A549 (cell line): ENCODE data around the gene MIB1. TPM values are rescaled to one million over a fixed set of nuclear protein-coding genes. Genes with fewer than 3 reads are reported as not detected.

Source experiments
- ATAC-seq, 2 experiments: fragments of 200-7000 bp in 1 of 2; fragments of >200 bp in 1 of 2; cut with Nextera tagmentation in 1 of 2; cut with Tn5 transposase in 1 of 2; 3 replicates each; pipeline versions ENCODE4 v1.8.0 to v1.9.1; 2018 to 2020; ENCODE audit warnings: mild to moderate bottlenecking in 1 of 2, moderate library complexity in 1 of 2
- CTCF ChIA-PET: fragments of 300-600 bp; sonication (Branson Sonifier 250); formaldehyde crosslinking; extraction: SDS; loops from one replicate; lab custom pipeline; 2021; ENCODE audit warnings: antibody characterized with exemption, inconsistent platforms; lab: Yijun Ruan, JAX
- POLR2A ChIA-PET: fragments of 350-600 bp; formaldehyde crosslinking; extraction: SDS; loops from one replicate; lab custom pipeline; 2021; ENCODE audit warnings: antibody characterized with exemption, inconsistent platforms; lab: Yijun Ruan, JAX
- DNase-seq, 2 experiments: peaks; one replicate each; pipeline versions ENCODE4 v3.0.0 to v3.0.0-alpha.2; 2011 to 2016; ENCODE audit warnings: low read depth in 1 of 2, low spot score in 1 of 2
- FAIRE-seq: peaks from 2 replicates; lab custom pipeline; 2011; peaks lifted over from hg19 to GRCh38; lab: Jason Lieb, UNC
- H3K27ac ChIP-seq, 2 experiments: fragments of >200 bp; sonication (Bioruptor Twin); formaldehyde crosslinking; 3 replicates each; pipeline ENCODE4 v1.5.1; 2016 to 2017
- H3K4me1 ChIP-seq: fragments of >200 bp; sonication (Bioruptor Twin); formaldehyde crosslinking; 3 replicates; pipeline ENCODE4 v1.6.1; 2016
- H3K4me2 ChIP-seq: fragments of >200 bp; sonication (Bioruptor Twin); formaldehyde crosslinking; 3 replicates; pipeline ENCODE4 v1.6.1; 2016
- H3K4me3 ChIP-seq: fragments of >200 bp; sonication (Bioruptor Twin); formaldehyde crosslinking; 3 replicates; pipeline ENCODE4 v1.5.1; 2016
- H3K9me3 ChIP-seq: fragments of >200 bp; sonication (Bioruptor Twin); formaldehyde crosslinking; 3 replicates; pipeline ENCODE4 v1.6.1; 2016
- CBX2 ChIP-seq: fragments of 200-600 bp; sonication (generic); IDR thresholded peaks from 2 replicates; pipeline ENCODE4 v1.6.1; 2016; ENCODE audit warnings: low read depth, mild to moderate bottlenecking, borderline replicate concordance
- EHMT2 ChIP-seq: fragments of 200-600 bp; sonication (generic); IDR thresholded peaks from 2 replicates; pipeline ENCODE4 v1.6.1; 2016; ENCODE audit warnings: antibody characterized with exemption, low read depth, mild to moderate bottlenecking, moderate library complexity
- ESRRA ChIP-seq: fragments of 150-350 bp; IDR thresholded peaks from 2 replicates; pipeline ENCODE4 v1.6.1; 2014; ENCODE audit warnings: mild to moderate bottlenecking, low read length, borderline replicate concordance
- FOXS1 ChIP-seq: fragments of 250-450 bp; sonication (Bioruptor Pico); IDR thresholded peaks from 2 replicates; pipeline ENCODE4 v1.5.0; 2020; ENCODE audit warnings: mild to moderate bottlenecking, moderate library complexity
- HEYL ChIP-seq: fragments of 250-450 bp; sonication (Bioruptor Pico); IDR thresholded peaks from 2 replicates; pipeline ENCODE4 v1.8.0; 2021; ENCODE audit warnings: mild to moderate bottlenecking, moderate library complexity
- HOXB5 ChIP-seq: fragments of 250-450 bp; sonication (Bioruptor Pico); IDR thresholded peaks from 2 replicates; pipeline ENCODE4 v1.5.0; 2020; ENCODE audit warnings: mild to moderate bottlenecking, moderate library complexity
- JUN ChIP-seq, 2 experiments: fragments of >200 bp; sonication (Bioruptor Twin); formaldehyde crosslinking; IDR thresholded peaks; 2 replicates in 1 of 2; 3 replicates in 1 of 2; pipeline ENCODE4 v1.6.1; 2016 to 2017
- MAFK ChIP-seq: fragments of 450-650 bp; IDR thresholded peaks from 2 replicates; pipeline ENCODE4 v1.6.1; 2014; ENCODE audit not compliant: partially characterized antibody
- POLR2AphosphoS2 ChIP-seq: conservative IDR thresholded peaks from 2 replicates; pipeline ENCODE4 v1.6.1; 2012; ENCODE audit warnings: low read length, improper control_type of control experiment, inconsistent platforms
- RAD21 ChIP-seq, 2 experiments: fragments of >200 bp in 1 of 2; sonication (Bioruptor Twin) in 1 of 2; formaldehyde crosslinking in 1 of 2; IDR thresholded peaks in 1 of 2; conservative IDR thresholded peaks in 1 of 2; 2 replicates in 1 of 2; 3 replicates in 1 of 2; pipeline ENCODE4 v1.6.1; 2012 to 2018; ENCODE audit warnings: inconsistent platforms in 1 of 2
- RCOR1 ChIP-seq: fragments of 150-350 bp; IDR thresholded peaks from 2 replicates; pipeline ENCODE4 v1.6.1; 2014; ENCODE audit warnings: antibody characterized with exemption, low read length, low read depth
- RFX5 ChIP-seq: fragments of 450-650 bp; IDR thresholded peaks from 2 replicates; pipeline ENCODE4 v1.7.1; 2014; ENCODE audit warnings: antibody characterized with exemption, mild to moderate bottlenecking, moderate library complexity
- SMC3 ChIP-seq: fragments of >200 bp; sonication (Bioruptor Twin); formaldehyde crosslinking; IDR thresholded peaks from 3 replicates; pipeline ENCODE4 v1.6.1; 2018; ENCODE audit warnings: inconsistent platforms
- TP53 ChIP-seq: fragments of 250-450 bp; sonication (Bioruptor Pico); IDR thresholded peaks from 2 replicates; pipeline ENCODE4 v1.5.0; 2021; ENCODE audit warnings: mild to moderate bottlenecking, moderate library complexity
- ZC3H11A ChIP-seq: fragments of 450-650 bp; IDR thresholded peaks from 2 replicates; pipeline ENCODE4 v1.6.1; 2014; ENCODE audit warnings: antibody characterized with exemption, mild to moderate bottlenecking
- WGBS: methylation state at CpG from one replicate; pipeline ENCODE4 v1.1.6; 2017; ENCODE audit errors: missing lambda C conversion rate; 5-methylcytosine and 5-hydroxymethylcytosine counted together
- polyA plus RNA-seq, 4 experiments: library from polyadenylated mRNA; depleted of rRNA in 3 of 4; stranded (reverse); fragments of >200 nt; fragmentation: RNase III in 1 of 4; extraction: RNeasy Plus Mini Kit Qiagen cat#74134 plus additional on column Dnase treatment in 1 of 4; gene quantifications; 2 replicates in 3 of 4; 3 replicates in 1 of 4; pipeline ENCODE4 v1.2.3, GENCODE V29; 2011 to 2017
- TF ChIP-seq, protein P1 (sequence below): fragments of >200 bp; sonication (Bioruptor Twin); formaldehyde crosslinking; IDR thresholded peaks from 2 replicates; pipeline ENCODE4 v1.6.1; 2016
- TF ChIP-seq, protein P2 (sequence below): fragments of 250-450 bp; sonication (Bioruptor Pico); IDR thresholded peaks from 2 replicates; pipeline ENCODE4 v1.5.0; 2021; ENCODE audit warnings: mild to moderate bottlenecking, moderate library complexity, borderline replicate concordance
- TF ChIP-seq, protein P3 (sequence below): fragments of >200 bp; sonication (Bioruptor Twin); formaldehyde crosslinking; IDR thresholded peaks from 3 replicates; pipeline ENCODE4 v1.5.1; 2016
- TF ChIP-seq, protein P4 (sequence below): fragments of 250-450 bp; sonication (Bioruptor Pico); IDR thresholded peaks from 2 replicates; pipeline ENCODE4 v1.5.0; 2020; ENCODE audit warnings: low read depth, mild to moderate bottlenecking, moderate library complexity
- TF ChIP-seq, protein P5 (sequence below): fragments of 200-600 bp; sonication (generic); IDR thresholded peaks from 2 replicates; pipeline ENCODE4 v1.6.1; 2016; ENCODE audit warnings: antibody characterized with exemption, mild to moderate bottlenecking, moderate library complexity

The MIB1 gene
- polyA plus RNA-seq, 2 of the 4 experiments (the other 2 are of a cell fraction), result 9.6 to 22.2 TPM

DNA sequence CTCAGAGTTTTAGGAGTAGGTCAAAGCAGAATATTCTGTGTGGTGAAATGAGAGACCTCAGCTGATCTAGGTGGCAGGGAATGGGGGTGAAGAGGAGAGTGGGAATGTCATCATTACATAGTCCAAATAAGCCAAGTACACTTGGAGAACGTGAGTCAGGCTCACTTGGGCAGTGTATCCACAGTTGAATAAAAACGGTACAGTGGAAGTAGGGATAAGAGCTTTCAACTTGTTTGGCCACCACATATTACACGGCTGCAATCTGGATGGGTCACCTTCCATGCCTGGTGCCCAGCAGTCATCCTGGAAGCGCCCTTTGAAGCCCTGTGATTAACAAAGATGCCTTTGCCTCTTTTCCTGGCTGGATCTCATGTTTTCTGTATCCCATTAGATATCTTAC is 28.6 kb downstream of the MIB1 start:
- DNase-seq (no peak), ATAC-seq (no peak), FAIRE-seq (no peak)
- Histone ChIP-seq H3K4me1 (0 out of 3 replicates have a peak, but pooled peaks cover under 1% of the 10 kb centered on the region), H3K4me3 (no peak overlapping the region), H3K27ac (no peak overlapping the region), H3K9me3 (no peaks in the 10 kb centered on the region), H3K4me2 (no peak overlapping the region)
- no peak for TF ChIP-seq EHMT2
- no peak for TF ChIP-seq TP53 (CRISPR knock-in tag)
- no peak for TF ChIP-seq HOXB5 (CRISPR knock-in tag)
- TF ChIP-seq, protein P1, sequence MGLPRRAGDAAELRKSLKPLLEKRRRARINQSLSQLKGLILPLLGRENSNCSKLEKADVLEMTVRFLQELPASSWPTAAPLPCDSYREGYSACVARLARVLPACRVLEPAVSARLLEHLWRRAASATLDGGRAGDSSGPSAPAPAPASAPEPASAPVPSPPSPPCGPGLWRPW, result no peak
- no peak for TF ChIP-seq CBX2
- no peak for TF ChIP-seq HEYL (CRISPR knock-in tag)
- no peak for TF ChIP-seq SMC3
- TF ChIP-seq RAD21 (conservative IDR thresholded peaks at IDR 0.05 in 1 of 2, IDR thresholded peaks at IDR 0.05 in 1 of 2), result no peak
- TF ChIP-seq, protein P2, sequence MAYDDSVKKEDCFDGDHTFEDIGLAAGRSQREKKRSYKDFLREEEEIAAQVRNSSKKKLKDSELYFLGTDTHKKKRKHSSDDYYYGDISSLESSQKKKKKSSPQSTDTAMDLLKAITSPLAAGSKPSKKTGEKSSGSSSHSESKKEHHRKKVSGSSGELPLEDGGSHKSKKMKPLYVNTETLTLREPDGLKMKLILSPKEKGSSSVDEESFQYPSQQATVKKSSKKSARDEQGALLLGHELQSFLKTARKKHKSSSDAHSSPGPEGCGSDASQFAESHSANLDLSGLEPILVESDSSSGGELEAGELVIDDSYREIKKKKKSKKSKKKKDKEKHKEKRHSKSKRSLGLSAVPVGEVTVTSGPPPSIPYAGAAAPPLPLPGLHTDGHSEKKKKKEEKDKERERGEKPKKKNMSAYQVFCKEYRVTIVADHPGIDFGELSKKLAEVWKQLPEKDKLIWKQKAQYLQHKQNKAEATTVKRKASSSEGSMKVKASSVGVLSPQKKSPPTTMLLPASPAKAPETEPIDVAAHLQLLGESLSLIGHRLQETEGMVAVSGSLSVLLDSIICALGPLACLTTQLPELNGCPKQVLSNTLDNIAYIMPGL (CRISPR knock-in tag), result no peak
- TF ChIP-seq ESRRA, result no peak
- TF ChIP-seq JUN (IDR thresholded peaks at IDR 0.05), result no peak
- TF ChIP-seq, protein P3, sequence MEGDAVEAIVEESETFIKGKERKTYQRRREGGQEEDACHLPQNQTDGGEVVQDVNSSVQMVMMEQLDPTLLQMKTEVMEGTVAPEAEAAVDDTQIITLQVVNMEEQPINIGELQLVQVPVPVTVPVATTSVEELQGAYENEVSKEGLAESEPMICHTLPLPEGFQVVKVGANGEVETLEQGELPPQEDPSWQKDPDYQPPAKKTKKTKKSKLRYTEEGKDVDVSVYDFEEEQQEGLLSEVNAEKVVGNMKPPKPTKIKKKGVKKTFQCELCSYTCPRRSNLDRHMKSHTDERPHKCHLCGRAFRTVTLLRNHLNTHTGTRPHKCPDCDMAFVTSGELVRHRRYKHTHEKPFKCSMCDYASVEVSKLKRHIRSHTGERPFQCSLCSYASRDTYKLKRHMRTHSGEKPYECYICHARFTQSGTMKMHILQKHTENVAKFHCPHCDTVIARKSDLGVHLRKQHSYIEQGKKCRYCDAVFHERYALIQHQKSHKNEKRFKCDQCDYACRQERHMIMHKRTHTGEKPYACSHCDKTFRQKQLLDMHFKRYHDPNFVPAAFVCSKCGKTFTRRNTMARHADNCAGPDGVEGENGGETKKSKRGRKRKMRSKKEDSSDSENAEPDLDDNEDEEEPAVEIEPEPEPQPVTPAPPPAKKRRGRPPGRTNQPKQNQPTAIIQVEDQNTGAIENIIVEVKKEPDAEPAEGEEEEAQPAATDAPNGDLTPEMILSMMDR, result no peak
- TF ChIP-seq, protein P4, sequence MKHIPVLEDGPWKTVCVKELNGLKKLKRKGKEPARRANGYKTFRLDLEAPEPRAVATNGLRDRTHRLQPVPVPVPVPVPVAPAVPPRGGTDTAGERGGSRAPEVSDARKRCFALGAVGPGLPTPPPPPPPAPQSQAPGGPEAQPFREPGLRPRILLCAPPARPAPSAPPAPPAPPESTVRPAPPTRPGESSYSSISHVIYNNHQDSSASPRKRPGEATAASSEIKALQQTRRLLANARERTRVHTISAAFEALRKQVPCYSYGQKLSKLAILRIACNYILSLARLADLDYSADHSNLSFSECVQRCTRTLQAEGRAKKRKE (CRISPR knock-in tag), result no peak
- TF ChIP-seq, protein P5, sequence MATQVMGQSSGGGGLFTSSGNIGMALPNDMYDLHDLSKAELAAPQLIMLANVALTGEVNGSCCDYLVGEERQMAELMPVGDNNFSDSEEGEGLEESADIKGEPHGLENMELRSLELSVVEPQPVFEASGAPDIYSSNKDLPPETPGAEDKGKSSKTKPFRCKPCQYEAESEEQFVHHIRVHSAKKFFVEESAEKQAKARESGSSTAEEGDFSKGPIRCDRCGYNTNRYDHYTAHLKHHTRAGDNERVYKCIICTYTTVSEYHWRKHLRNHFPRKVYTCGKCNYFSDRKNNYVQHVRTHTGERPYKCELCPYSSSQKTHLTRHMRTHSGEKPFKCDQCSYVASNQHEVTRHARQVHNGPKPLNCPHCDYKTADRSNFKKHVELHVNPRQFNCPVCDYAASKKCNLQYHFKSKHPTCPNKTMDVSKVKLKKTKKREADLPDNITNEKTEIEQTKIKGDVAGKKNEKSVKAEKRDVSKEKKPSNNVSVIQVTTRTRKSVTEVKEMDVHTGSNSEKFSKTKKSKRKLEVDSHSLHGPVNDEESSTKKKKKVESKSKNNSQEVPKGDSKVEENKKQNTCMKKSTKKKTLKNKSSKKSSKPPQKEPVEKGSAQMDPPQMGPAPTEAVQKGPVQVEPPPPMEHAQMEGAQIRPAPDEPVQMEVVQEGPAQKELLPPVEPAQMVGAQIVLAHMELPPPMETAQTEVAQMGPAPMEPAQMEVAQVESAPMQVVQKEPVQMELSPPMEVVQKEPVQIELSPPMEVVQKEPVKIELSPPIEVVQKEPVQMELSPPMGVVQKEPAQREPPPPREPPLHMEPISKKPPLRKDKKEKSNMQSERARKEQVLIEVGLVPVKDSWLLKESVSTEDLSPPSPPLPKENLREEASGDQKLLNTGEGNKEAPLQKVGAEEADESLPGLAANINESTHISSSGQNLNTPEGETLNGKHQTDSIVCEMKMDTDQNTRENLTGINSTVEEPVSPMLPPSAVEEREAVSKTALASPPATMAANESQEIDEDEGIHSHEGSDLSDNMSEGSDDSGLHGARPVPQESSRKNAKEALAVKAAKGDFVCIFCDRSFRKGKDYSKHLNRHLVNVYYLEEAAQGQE, result no peak
- TF ChIP-seq POLR2AphosphoS2, result no peak
- no peak for TF ChIP-seq MAFK
- TF ChIP-seq RFX5, result no peak
- TF ChIP-seq RCOR1, result no peak
- no peak for TF ChIP-seq ZC3H11A
- no peak for TF ChIP-seq FOXS1 (CRISPR knock-in tag)
- ChIA-PET CTCF (interaction anchor here (0.6 kb wide), 1 partner anchor 629 kb away, joined by 3 read pairs; no protein-coding TSS in a partner anchor), POLR2A (no interaction called here)
- 92% methylated on average over 4 of the region's 4 CpGs for WGBS
